Activated T-helper 1 cell treated with anti-CD3 and anti-CD28 coated beads, Interleukin-2, amount 50 U/mL, for 16 hours (primary cell): Measurements from ENCODE around the gene OS9.
A peak's percentile ranks its signal among the peaks of the same experiment; 100 is the strongest.

Source experiments
- DNase-seq, 2 donors: peaks; one replicate each; pipeline ENCODE4 v3.0.0-alpha.2; 2020; ENCODE audit warnings: low read depth in 1 of 2, low spot score in 1 of 2

Gene OS9

DNA sequence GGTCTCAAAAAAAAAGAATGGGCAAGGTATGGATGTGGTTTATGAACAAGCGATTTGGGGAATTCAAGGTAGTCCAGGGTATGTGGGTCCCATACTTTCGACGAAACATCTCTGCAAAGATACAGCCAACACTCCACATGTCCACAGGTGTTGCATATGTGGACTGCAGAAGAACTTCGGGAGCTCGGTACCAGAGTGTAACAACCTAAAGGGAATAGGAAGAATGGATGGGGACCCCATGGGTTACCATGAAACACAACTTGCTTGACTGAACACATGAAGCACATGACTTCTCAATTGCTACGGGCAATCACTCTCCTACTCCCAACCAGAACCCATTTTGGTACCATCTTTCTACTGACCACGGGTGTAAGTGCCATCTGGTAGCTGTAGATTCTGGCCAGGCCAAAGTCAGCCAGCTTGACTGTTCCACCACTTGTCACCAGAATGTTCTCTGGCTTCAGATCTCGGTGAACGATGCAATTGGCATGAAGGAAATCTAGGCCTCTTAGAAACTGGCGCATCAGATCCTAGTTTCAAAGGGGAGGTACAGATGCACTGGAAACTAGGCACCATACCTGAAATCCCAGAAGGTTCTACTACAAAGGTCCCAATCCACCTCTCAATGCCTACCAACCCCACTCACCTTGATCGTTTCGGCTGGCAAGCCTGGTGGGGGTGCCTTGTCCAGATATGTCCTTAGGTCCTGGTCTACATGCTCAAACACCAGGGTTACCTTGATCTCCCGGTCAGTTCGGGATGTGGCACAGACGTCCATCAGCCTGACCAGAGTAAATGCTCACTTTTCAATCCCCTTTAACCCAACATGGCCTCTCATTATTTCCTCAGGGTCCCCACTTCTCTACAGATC, 56.9 kb downstream of the OS9 start:
- DNase-seq: no peak

DNA sequence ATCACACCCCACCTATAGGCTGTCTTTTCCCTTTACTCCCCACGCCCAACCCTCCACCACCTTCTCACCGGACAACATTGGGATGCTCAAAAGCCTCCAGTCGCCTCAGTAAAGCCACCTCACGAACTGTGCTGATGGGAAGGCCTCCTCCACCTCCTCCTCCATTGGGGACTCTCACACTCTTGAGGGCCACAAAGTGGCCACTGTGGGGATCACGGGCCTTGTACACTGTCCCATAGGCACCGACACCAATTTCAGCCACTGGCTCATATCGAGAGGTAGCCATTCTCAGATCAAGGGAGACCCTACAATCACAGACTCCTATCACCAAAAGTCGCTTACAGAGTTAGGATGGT, 57.5 kb downstream of the OS9 start:
- no peak for DNase-seq

DNA sequence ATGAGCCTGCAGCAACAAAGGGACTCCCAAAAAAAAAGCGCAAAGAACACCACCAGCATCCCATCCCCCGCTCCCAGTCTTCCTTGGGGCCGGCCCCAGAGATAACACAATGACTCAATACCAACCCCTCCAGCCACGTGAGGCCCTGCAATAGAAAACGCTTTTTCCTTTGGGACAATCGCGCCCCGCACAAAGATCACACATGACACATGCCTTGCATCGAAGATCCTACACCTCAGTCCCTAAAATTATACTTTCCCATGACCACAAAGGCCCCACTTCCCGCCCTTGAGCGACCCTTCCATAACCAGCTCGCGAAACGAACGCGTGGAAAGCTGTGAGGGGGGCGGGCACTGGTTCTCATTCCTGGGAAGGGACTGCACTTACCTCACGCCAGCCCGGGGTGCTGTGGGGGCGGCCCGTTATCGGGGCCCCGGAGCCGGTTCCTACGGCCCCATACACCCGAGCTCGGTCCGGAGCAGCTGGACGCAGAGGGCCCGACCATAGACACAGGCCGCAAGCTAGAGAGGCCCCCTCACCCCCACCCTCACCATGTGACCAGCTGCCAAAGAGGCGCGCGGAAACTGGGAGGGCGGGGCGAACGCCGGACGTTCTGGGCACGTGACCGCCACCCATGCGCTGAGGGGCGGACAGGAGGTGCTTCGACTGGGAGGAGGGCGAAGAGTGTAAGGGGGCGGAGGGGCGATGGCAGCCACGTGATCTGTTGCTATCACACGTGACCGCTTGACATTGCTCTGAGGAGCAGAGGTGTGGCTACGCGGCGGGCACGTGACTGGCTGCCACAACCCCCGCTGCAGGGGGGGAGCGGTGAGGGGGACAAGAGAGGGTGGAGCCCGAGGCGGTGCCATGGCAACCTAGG, 58.1 kb downstream of the OS9 start, which contains the start of gene CDK4:
Gene CDK4 (minus strand): TSS at position 523 of the 880 bp plus-strand sequence. CDS start 593 bp downstream, outside the sequence.
- peak; percentile 95 to 97 for DNase-seq

DNA sequence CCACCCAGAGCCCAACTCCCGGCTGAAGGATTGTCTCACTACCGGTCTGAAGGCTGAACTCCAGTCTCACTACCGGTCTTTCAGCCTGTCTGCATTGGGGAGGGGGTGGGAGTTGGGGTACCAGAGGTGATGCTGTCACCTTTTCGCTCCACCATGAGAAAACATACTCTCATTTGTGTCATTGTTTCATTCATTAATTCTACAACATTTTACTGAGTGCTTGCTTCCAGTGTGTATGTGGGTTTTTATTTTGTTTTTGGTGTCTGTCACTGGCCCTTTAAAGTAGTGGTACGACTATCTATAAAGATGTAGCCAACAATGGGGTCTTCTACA, 58.7 kb downstream of the OS9 start:
- DNase-seq: no peak

DNA sequence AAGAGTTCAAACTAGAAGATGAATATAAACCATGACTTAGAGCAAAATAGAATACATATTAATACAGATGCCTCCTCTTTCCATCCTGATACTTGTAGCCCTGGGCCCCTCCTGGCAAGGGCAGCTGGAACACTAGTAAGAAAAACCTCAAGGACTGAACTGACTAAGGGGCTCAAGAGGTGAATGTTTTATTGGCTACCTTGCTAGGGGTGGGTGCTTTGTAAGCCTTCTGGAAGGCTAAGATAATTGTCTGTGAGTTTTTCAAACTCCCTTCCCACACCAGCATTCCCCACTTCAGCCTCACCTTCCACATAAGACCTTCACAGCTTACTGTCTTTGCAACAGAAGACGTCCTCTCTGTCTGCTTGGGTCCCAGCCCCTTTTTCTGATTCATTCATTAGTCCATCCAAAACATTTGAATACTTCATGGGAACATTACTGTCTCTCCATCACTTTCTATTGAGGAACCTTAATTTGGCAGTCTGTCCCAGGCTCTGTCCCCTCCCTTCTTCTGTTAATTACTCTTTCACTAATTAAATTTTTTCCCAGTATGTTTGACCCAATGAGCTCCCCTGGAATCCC, 59.9 kb downstream of the OS9 start:
- no peak for DNase-seq

DNA sequence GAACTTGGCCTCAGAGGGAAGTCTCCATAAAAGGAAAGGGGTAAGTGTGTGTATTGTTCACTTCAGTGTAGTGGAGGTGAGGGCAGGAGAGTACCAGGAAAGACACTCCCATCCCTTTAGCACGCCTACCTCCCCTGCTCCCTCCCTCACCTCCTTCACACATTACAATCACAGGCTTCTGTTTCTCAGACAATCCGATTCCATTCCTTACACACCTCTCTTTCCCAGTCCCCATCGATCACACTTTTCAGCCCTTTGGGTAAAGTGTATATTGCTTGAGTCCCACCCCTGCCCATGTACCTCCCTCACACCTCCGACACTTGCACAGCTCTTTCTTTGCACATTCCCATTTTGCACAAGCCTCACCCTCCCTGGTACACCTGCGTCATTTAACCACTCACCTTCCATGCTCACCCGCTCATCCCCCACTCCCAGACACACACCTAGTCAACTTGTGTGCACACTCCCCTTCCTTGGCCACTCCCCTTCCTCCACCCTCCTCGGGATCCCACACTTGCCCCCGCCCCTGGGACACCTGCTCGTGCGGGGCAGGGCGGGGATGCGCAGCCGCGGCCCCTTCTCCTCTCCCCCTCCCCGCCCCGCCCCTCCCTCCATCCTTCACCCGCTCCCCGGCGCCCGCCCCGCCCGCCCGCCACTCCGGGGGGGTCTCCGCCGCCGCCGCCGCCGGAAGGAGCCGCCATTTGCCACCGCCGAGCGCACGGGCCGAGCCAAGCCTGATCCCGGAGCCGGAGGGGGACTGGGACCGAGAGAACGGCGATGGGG, 60.7 kb downstream of the OS9 start, which contains the start of gene MARCHF9:
Gene MARCHF9 (plus strand): TSS at position 693 of the 783 bp plus-strand sequence. CDS start 426 bp downstream, outside the sequence.
- peak; percentile 65 to 74 for DNase-seq

DNA sequence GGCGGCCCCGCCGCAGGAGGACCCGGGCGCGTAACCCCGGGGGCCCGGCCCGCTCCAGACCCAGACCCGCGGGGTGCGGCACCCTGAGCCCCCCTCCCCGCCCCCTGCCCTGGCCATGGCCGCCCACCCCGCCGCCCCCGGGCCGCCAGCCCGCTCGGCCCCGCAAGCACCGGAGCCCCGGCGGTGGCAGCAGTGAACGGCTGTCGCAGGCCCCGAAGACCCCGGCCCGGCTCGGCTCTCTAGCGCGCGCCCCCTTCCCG, 61.2 kb downstream of the OS9 start:
- DNase-seq: no peak

DNA sequence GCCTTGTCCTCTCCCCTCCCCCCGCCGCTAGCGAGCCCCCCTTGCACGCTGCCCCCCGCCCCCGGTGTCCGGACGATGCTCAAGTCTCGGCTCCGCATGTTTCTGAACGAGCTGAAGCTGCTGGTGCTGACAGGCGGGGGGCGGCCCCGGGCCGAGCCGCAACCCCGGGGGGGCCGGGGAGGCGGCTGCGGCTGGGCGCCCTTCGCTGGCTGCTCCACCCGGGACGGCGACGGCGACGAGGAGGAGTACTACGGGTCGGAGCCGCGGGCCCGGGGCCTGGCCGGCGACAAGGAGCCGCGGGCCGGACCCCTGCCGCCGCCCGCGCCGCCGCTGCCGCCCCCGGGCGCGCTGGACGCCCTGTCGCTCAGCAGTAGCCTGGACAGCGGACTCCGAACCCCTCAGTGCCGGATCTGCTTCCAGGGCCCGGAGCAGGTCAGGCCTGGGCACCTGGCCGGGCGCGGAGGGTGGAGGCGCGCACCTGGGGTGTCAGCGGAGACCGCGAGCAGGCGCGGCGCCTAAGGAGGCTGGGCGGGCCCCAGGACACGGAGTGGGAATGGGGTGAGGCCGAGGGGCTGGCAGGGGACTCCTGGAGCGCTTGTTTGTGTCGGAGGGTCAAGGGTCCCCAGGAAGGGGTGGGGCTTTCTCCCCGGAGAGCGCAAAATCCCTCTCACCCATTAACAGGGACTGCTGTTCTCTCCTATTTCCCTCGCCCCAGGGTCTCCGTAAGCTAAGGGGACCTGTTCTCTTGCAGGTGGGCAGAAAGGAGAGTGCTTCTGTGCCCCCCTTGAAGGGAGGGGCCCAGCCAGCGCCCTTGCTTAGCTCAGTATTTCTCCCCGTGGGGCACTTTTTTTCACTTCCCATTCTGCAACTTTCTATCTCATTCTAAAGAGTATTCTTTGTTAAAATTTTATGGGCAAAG, 61.8 kb downstream of the OS9 start:
- no peak for DNase-seq

DNA sequence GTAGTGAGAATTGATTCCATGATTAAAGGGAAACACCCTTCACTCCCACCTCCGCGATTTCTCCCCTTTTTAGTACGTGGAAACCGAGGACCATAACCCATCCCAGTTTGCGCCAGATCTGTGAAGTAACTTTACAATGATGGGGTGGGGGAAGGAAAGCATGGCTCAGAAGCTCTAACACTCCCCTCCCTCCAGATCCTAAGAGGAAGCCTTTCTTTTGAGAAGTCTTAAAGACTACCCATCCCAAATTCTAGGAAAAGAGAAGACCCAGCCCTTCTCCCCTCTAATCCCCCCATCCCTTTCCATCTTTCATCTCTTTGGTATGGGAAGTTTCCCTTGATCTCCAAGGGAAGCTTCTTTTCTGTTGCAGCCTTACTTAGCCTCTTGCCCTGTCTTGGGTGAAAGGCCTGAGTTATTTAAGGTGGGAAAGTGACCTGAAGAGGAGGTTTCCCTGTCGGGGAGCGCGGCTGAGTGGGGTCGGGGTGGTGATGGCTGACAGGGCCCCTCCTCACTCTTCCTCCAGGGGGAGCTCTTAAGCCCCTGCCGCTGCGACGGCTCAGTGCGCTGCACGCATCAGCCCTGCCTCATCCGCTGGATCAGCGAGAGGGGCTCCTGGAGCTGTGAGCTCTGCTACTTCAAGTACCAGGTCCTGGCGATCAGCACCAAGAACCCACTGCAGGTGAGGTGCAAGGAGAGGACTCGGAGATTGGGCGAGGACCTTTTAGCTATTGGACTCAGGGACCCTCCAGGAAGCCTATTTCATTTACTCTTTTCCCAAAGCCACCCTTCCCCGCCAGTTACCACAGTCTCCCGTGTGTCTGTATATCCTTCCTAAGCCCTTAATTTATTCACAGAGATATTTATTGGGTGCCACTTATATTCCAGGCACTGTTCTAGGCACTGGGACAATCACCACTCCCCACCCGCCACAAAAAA, 62.7 kb downstream of the OS9 start:
- peak; percentile 49 to 59 for DNase-seq

DNA sequence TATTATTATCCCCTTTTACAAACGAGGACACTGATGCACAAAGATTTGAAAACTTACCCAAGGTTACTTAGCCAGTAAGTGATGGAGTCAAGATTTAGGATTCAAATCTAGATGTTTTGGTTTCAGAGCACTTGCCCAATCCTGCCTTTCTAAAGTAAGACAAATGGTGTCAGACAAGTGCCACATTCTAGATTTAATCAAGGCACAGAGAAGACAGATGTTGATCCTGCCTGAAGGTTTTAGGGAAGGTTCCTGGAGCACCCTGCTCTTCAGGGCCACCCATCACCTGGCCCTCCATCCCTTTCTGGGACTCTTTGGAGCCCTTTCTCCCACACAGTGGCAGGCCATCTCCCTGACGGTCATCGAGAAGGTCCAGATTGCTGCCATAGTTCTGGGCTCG, 63.8 kb downstream of the OS9 start:
- DNase-seq: no peak

DNA sequence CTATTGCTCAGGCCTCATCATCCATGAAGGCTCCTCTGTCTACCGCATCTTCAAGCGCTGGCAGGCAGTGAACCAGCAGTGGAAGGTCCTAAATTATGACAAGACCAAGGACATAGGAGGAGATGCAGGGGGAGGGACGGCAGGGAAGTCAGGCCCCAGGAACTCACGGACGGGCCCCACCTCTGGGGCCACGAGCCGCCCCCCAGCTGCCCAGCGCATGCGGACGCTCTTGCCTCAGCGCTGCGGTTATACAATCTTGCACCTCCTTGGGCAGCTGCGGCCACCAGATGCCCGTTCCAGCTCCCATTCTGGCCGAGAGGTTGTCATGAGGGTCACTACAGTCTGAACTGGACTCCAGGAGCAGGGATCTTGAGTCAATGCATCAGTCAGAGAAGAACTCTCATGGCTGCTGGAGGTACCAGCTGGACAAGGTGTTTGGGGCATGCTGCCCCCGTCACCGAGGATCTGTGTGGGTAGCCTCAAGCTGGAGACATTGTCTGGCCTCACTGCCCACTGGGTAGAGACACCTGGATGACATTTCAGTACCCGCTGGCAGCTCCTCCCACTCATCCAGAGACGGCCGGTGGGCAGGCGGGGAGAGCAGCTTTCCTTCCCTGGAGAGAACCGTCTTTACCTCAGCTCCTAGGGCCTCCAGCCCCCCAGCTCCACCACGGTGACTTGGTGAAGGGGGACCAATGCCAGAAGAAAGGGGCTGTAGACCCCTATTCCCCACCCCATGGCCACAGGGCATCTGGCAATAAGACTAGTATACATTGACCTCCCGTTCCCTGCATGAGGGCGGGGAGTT, 64.8 kb downstream of the OS9 start:
- no peak for DNase-seq

DNA sequence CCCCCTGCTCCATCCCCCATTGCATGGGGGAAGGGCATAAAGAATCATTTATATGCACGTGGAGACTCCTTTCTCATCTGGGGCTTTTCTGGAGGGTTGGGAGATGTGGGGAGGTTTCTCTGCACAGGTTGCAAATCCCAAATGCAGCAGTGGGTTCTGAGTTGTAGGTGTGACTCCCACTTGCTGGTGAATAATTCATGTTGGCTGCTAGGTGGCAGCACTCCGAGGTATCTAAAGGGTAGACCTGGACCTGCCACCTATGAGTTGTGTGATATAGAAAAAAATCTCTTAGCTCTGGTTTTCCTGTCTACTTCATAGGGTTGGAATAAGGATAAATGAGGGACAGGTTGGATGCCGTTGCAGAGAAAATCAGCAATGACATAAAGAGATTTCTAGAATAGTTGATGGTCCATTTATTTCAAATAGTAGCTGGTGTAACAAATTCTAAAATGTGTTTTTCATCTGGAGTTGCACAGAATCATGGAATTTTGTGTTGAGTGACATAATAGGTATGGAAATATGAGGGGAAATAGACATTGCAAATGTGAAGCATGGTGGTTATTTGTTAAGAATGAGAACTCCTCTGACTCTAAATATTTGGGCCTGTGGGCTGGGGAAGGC, 65.5 kb downstream of the OS9 start:
- DNase-seq: no peak

DNA sequence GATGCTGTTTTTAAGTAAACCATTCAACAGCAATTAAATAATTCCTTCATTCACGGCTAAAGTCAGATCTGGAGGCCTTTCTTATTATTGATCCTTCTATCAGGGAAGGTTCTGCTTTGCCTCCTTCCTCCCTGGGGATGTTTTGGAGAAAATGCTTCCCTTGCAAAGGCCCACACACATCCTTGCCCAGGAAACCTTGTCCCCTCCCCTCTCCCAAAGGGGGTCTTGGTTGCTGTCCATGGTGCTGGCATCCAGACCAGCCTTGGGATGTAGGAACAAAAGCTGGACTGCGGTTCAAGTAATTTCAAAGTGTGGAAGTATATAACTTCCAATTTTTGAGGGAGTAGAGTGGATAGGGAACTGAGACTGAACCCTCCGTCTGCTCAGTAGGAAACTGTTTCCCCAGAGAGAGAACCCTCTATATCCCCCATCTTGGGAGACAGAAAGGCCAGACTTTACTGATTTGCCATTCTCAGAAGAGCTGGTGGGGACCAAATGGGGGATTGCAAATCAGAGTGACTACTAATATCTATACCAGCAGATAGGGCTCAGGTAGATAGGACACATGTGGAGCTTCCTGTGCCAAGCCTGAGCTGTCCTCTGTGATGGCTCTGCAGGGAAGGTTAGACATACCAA, 66.5 kb downstream of the OS9 start:
- DNase-seq: no peak

DNA sequence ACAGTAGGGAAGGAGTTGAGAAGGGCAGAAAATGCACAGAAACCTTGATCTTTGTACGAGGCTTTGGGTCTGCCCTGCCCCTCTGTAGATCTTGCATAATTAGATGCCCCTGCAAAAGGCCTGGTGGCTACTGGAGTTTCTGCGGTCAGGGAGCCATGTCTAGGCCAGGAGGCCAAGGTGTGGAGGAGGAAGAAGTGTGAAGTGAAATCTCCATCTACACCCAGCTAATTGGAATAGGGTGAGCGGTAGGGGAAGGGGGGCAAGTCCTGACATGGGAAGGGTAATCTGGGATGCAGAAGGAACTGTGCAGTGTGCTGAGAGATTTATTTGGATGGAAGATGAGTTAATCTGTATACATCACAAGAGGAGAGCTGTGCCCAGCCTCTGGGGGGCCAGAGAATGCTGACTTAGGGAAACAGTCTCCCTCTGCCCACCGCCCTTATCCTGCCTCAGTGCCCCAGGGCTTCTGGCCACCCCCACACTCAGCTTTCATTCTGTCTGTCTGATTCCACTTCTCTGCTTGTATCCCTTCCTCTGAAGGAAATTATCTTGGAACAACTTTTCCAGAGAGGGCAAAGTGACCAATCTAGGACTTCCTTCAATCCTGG, 67.6 kb downstream of the OS9 start:
- no peak for DNase-seq

DNA sequence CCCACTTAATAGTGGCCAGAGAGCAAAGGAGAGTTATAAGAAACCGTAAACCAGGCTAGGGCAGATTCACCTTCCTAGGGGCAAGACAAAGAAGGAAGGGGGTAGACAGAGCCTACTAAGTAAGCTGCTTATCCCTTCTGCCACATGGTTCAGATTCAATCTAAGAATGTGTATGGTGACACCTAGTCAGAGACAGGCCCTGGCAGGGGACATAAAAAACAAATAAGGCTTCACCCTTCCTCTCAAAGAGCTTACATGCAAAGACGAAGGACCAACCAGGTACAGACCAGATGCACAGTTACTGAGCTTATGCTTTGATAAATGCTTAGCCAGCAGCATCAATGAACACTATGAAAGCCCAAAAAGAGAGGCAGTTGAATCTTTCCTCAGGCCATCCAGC, 68.5 kb downstream of the OS9 start:
- no peak for DNase-seq

DNA sequence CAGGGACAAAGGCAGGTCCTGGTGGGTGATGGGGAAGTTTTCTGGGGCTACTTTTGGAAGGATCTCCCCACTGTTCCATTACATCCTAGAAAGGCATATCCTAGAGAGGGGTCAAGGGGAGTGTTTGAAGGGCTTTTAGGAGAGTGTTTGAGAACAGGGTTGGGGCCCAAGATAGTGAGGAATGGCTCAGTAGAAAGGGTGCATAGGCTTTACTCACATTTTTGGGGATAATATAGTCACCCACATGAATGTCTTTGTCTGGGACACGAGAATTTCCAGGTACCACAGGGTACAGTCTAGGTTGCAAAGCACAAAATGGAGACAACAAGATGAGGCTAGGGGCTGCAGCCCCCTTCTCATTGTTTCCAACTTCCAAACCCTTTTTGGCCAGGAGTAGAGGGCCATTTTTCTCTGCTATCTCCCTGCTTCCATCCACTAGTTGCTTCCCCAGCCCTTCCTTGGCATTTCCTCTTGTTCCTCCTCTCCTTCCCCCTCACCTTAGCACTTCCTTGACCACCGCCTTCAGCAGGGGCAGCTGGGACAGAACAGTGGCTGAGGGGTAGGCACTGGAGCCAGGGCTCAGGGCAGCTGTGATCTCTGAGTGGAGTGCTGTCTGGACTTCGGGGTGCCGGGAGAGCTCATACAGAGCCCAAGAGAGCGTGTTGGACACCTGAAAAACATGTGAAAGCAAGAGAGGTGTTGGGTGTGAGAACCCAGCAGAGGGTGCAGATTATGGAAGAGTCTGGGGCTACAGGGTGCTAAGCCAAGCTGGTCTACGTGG, 70.1 kb downstream of the OS9 start:
- no peak for DNase-seq
